ENCODE data around the gene HABP2.

HABP2 gene

GRCh38 chr10:113562069-113562468 is 9.2 kb downstream of the HABP2 start:
- H3K27me3 Mint-ChIP-seq = peaks cover 6% of the 10 kb centered on the region
- H3K4me1 Mint-ChIP-seq = no peaks in the 10 kb centered on the region
- no peaks in the 10 kb centered on the region for H3K36me3 Mint-ChIP-seq
- H3K27ac Mint-ChIP-seq = no peak overlapping the region
- no peak overlapping the region for H3K4me3 Mint-ChIP-seq
- H3K9me3 Mint-ChIP-seq = no peaks in the 10 kb centered on the region

GRCh38 chr10:113562704-113563103 is 9.9 kb downstream of the HABP2 start:
- H3K4me1 Mint-ChIP-seq = no peaks in the 10 kb centered on the region
- no peak overlapping the region for H3K4me3 Mint-ChIP-seq
- no peak overlapping the region for H3K27ac Mint-ChIP-seq
- H3K9me3 Mint-ChIP-seq = no peaks in the 10 kb centered on the region
- H3K27me3 Mint-ChIP-seq = peaks cover 3% of the 10 kb centered on the region
- H3K36me3 Mint-ChIP-seq = no peaks in the 10 kb centered on the region

- no peaks in the 10 kb centered on the region for H3K36me3 Mint-ChIP-seq
- H3K9me3 Mint-ChIP-seq = no peaks in the 10 kb centered on the region
- no peaks in the 10 kb centered on the region for H3K27me3 Mint-ChIP-seq
- no peaks in the 10 kb centered on the region for H3K4me1 Mint-ChIP-seq
- H3K4me3 Mint-ChIP-seq = peak overlapping the region; percentile 70
- no peak overlapping the region for H3K27ac Mint-ChIP-seq
Observed at GRCh38 chr10:113563306-113564088, 10.6 kb downstream of the HABP2 start.

- no peaks in the 10 kb centered on the region for H3K4me1 Mint-ChIP-seq
- no peaks in the 10 kb centered on the region for H3K9me3 Mint-ChIP-seq
- H3K27me3 Mint-ChIP-seq = no peaks in the 10 kb centered on the region
- no peak overlapping the region for H3K4me3 Mint-ChIP-seq
- no peak overlapping the region for H3K27ac Mint-ChIP-seq
- H3K36me3 Mint-ChIP-seq = no peaks in the 10 kb centered on the region
Observed at GRCh38 chr10:113565364-113565763, 12.5 kb downstream of the HABP2 start.

- no peaks in the 10 kb centered on the region for H3K27me3 Mint-ChIP-seq
- H3K4me1 Mint-ChIP-seq = no peaks in the 10 kb centered on the region
- H3K4me3 Mint-ChIP-seq = no peak overlapping the region
- no peak overlapping the region for H3K27ac Mint-ChIP-seq
- no peaks in the 10 kb centered on the region for H3K9me3 Mint-ChIP-seq
- H3K36me3 Mint-ChIP-seq = no peaks in the 10 kb centered on the region
Observed at GRCh38 chr10:113566888-113567287, 14.0 kb downstream of the HABP2 start.

GRCh38 chr10:113569576-113569975 is 16.7 kb downstream of the HABP2 start:
- no peaks in the 10 kb centered on the region for H3K4me1 Mint-ChIP-seq
- no peaks in the 10 kb centered on the region for H3K27me3 Mint-ChIP-seq
- peak overlapping the region; percentile 9 for H3K27ac Mint-ChIP-seq
- H3K36me3 Mint-ChIP-seq = no peaks in the 10 kb centered on the region
- H3K9me3 Mint-ChIP-seq = no peaks in the 10 kb centered on the region
- no peak overlapping the region for H3K4me3 Mint-ChIP-seq

GRCh38 chr10:113572520-113573290 is 19.9 kb downstream of the HABP2 start:
- peaks cover 1% of the 10 kb centered on the region for H3K27me3 Mint-ChIP-seq
- H3K36me3 Mint-ChIP-seq = no peaks in the 10 kb centered on the region
- no peaks in the 10 kb centered on the region for H3K4me1 Mint-ChIP-seq
- no peak overlapping the region for H3K4me3 Mint-ChIP-seq
- no peak overlapping the region for H3K27ac Mint-ChIP-seq
- no peaks in the 10 kb centered on the region for H3K9me3 Mint-ChIP-seq

- Mint-ChIP-seq H3K4me1 (no peaks in the 10 kb centered on the region), H3K27me3 (peaks cover 1% of the 10 kb centered on the region), H3K9me3 (no peaks in the 10 kb centered on the region), H3K4me3 (no peak overlapping the region), H3K36me3 (no peaks in the 10 kb centered on the region), H3K27ac (no peak overlapping the region)
Observed at GRCh38 chr10:113573368-113573767, 20.5 kb downstream of the HABP2 start.

- peaks cover 1% of the 10 kb centered on the region for H3K27me3 Mint-ChIP-seq
Observed at GRCh38 chr10:113576852-113577251, 24.0 kb downstream of the HABP2 start.

GRCh38 chr10:113578773-113579172 is 25.9 kb downstream of the HABP2 start:
- Mint-ChIP-seq H3K27me3 (peaks cover 1% of the 10 kb centered on the region), H3K9me3 (no peaks in the 10 kb centered on the region), H3K36me3 (no peaks in the 10 kb centered on the region), H3K4me3 (no peak overlapping the region), H3K4me1 (no peaks in the 10 kb centered on the region), H3K27ac (no peak overlapping the region)

More at GRCh38 chr10:113576852-113577251, 24.0 kb downstream of the HABP2 start:
- Mint-ChIP-seq H3K4me3 (no peak overlapping the region), H3K9me3 (no peaks in the 10 kb centered on the region), H3K4me1 (no peaks in the 10 kb centered on the region), H3K27ac (no peak overlapping the region), H3K36me3 (no peaks in the 10 kb centered on the region)

GRCh38 chr10:113581092-113581491 is 28.2 kb downstream of the HABP2 start:
- Mint-ChIP-seq H3K4me3 (no peak overlapping the region), H3K9me3 (no peaks in the 10 kb centered on the region), H3K36me3 (no peaks in the 10 kb centered on the region), H3K27ac (no peak overlapping the region), H3K4me1 (no peaks in the 10 kb centered on the region), H3K27me3 (peaks cover under 1% of the 10 kb centered on the region)

GRCh38 chr10:113583571-113583970 is 30.7 kb downstream of the HABP2 start:
- Mint-ChIP-seq H3K27me3 (no peaks in the 10 kb centered on the region), H3K9me3 (no peaks in the 10 kb centered on the region), H3K4me1 (no peaks in the 10 kb centered on the region)

GRCh38 chr10:113585949-113586348 is 33.1 kb downstream of the HABP2 start:
- no peak overlapping the region for H3K27ac Mint-ChIP-seq
- no peaks in the 10 kb centered on the region for H3K9me3 Mint-ChIP-seq
- no peaks in the 10 kb centered on the region for H3K27me3 Mint-ChIP-seq
- no peaks in the 10 kb centered on the region for H3K4me1 Mint-ChIP-seq
- H3K4me3 Mint-ChIP-seq = no peak overlapping the region
- no peaks in the 10 kb centered on the region for H3K36me3 Mint-ChIP-seq

More at GRCh38 chr10:113583571-113583970, 30.7 kb downstream of the HABP2 start:
- H3K27ac Mint-ChIP-seq = no peak overlapping the region
- no peak overlapping the region for H3K4me3 Mint-ChIP-seq
- no peaks in the 10 kb centered on the region for H3K36me3 Mint-ChIP-seq

GRCh38 chr10:113589201-113589770 is 36.4 kb downstream of the HABP2 start:
- no peaks in the 10 kb centered on the region for H3K9me3 Mint-ChIP-seq
- H3K4me3 Mint-ChIP-seq = no peak overlapping the region
- peaks cover 1% of the 10 kb centered on the region for H3K36me3 Mint-ChIP-seq
- no peak overlapping the region for H3K27ac Mint-ChIP-seq
- H3K4me1 Mint-ChIP-seq = peaks cover 6% of the 10 kb centered on the region
- peaks cover 2% of the 10 kb centered on the region for H3K27me3 Mint-ChIP-seq

- Mint-ChIP-seq H3K4me1 (peaks cover 6% of the 10 kb centered on the region), H3K27ac (no peak overlapping the region), H3K9me3 (no peaks in the 10 kb centered on the region), H3K27me3 (peaks cover 2% of the 10 kb centered on the region), H3K4me3 (no peak overlapping the region), H3K36me3 (peaks cover 1% of the 10 kb centered on the region)
Observed at GRCh38 chr10:113590581-113590980, 37.7 kb downstream of the HABP2 start.

- H3K4me3 Mint-ChIP-seq = no peak overlapping the region
- peaks cover 2% of the 10 kb centered on the region for H3K27me3 Mint-ChIP-seq
- H3K27ac Mint-ChIP-seq = no peak overlapping the region
- H3K4me1 Mint-ChIP-seq = peaks cover 6% of the 10 kb centered on the region
- H3K9me3 Mint-ChIP-seq = no peaks in the 10 kb centered on the region
- peaks cover 1% of the 10 kb centered on the region for H3K36me3 Mint-ChIP-seq
Observed at GRCh38 chr10:113592380-113592779, 39.5 kb downstream of the HABP2 start.
